ENCODE results near the gene BPI. TPM values are rescaled to one million over a fixed set of nuclear protein-coding genes. Genes with fewer than 3 reads are reported as not detected.
A peak's percentile ranks its signal among the peaks of the same experiment; 100 is the strongest.

BPI gene
- total RNA-seq, 4 donors from 2014 or later = not detected

GRCh38 chr20:38258545-38259215 lies 45.3 kb upstream of the BPI start:
- ATAC-seq (no peak), DNase-seq (no peak)
- H3K9me3 ChIP-seq = no peaks in the 10 kb centered on the region
- no peaks in the 10 kb centered on the region for H3K36me3 ChIP-seq
- H3K4me1 ChIP-seq = no peaks in the 10 kb centered on the region
- in situ Hi-C loops (cut with MboI; ENCODE audit: low sequenced_read_pairs in 4 of 4) (no loop called here), intact Hi-C loops (cut with DNase I; ENCODE audit: low total_unique reads) (no loop called here)
- H3K27me3 ChIP-seq = peaks cover 12 to 18% (median 14%) of the 10 kb centered on the region in 3 donors
- no peak for TF ChIP-seq CTCF (IDR thresholded peaks at IDR 0.05 in 4 of 5, conservative IDR thresholded peaks at IDR 0.05 in 1 of 5)
- TF ChIP-seq POLR2A (IDR thresholded peaks at IDR 0.05) = no peak
- no peak overlapping the region for H3K4me3 ChIP-seq
- no peak overlapping the region for H3K27ac ChIP-seq

GRCh38 chr20:38260025-38260377 lies 44.0 kb upstream of the BPI start:
- Histone ChIP-seq H3K27me3 (peaks cover 12 to 18% (median 14%) of the 10 kb centered on the region in 3 donors), H3K4me3 (peak overlapping the region; percentile 32 to 46 (median 36)), H3K4me1 (no peaks in the 10 kb centered on the region), H3K36me3 (no peaks in the 10 kb centered on the region), H3K9me3 (no peaks in the 10 kb centered on the region), H3K27ac (peak overlapping the region; percentile 43 to 68 (median 66))
- intact Hi-C loops (cut with DNase I; ENCODE audit: low total_unique reads) = no loop called here
- in situ Hi-C loops (cut with MboI; ENCODE audit: low sequenced_read_pairs in 4 of 4) = no loop called here
- DNase-seq = no peak
- TF ChIP-seq POLR2A (IDR thresholded peaks at IDR 0.05) = no peak
- no peak for TF ChIP-seq CTCF (IDR thresholded peaks at IDR 0.05 in 4 of 5, conservative IDR thresholded peaks at IDR 0.05 in 1 of 5)
- peak in 1 of 2 donors; percentile 37 for ATAC-seq

- ATAC-seq = no peak
- no peaks in the 10 kb centered on the region for H3K36me3 ChIP-seq
- TF ChIP-seq CTCF (IDR thresholded peaks at IDR 0.05 in 4 of 5, conservative IDR thresholded peaks at IDR 0.05 in 1 of 5) = no peak
- TF ChIP-seq POLR2A (IDR thresholded peaks at IDR 0.05) = no peak
- intact Hi-C loops (cut with DNase I; ENCODE audit: low total_unique reads) (no loop called here), in situ Hi-C loops (cut with MboI; ENCODE audit: low sequenced_read_pairs in 4 of 4) (no loop called here)
- H3K9me3 ChIP-seq = no peaks in the 10 kb centered on the region
- peaks cover 12 to 18% (median 14%) of the 10 kb centered on the region in 3 donors for H3K27me3 ChIP-seq
- H3K27ac ChIP-seq = peak within 1 kb of the TSS; percentile 43 to 68 (median 66)
- H3K4me1 ChIP-seq = no peaks in the 10 kb centered on the region
- peak within 1 kb of the TSS; percentile 32 to 46 (median 36) for H3K4me3 ChIP-seq
- DNase-seq = no peak
These were observed 43.4 kb upstream of the BPI start, which contains the start of gene KIAA1755 for GRCh38 chr20:38260378-38261053. Gene KIAA1755, minus strand, starts transcription at chr20:38260735. Its CDS starts 235 bp downstream, at chr20:38260500.

- TF ChIP-seq POLR2A (IDR thresholded peaks at IDR 0.05) = no peak
- no peak for TF ChIP-seq CTCF (IDR thresholded peaks at IDR 0.05 in 4 of 5, conservative IDR thresholded peaks at IDR 0.05 in 1 of 5)
- intact Hi-C loops (cut with DNase I; ENCODE audit: low total_unique reads) (no loop called here), in situ Hi-C loops (cut with MboI; ENCODE audit: low sequenced_read_pairs in 4 of 4) (no loop called here)
- Histone ChIP-seq H3K4me3 (peak overlapping the region in 3 of 4 donors; percentile 21 to 39 (median 34)), H3K27ac (no peak overlapping the region), H3K9me3 (no peaks in the 10 kb centered on the region), H3K36me3 (no peaks in the 10 kb centered on the region), H3K27me3 (peaks cover 12 to 18% (median 14%) of the 10 kb centered on the region in 3 donors), H3K4me1 (no peaks in the 10 kb centered on the region)
- ATAC-seq = no peak
- DNase-seq = no peak
These were observed 42.9 kb upstream of the BPI start for GRCh38 chr20:38261054-38261390.

Measured in gastrocnemius medialis (tissue), 4 donors.